ENCODE results near the gene BCL11A.

The BCL11A gene

DNA sequence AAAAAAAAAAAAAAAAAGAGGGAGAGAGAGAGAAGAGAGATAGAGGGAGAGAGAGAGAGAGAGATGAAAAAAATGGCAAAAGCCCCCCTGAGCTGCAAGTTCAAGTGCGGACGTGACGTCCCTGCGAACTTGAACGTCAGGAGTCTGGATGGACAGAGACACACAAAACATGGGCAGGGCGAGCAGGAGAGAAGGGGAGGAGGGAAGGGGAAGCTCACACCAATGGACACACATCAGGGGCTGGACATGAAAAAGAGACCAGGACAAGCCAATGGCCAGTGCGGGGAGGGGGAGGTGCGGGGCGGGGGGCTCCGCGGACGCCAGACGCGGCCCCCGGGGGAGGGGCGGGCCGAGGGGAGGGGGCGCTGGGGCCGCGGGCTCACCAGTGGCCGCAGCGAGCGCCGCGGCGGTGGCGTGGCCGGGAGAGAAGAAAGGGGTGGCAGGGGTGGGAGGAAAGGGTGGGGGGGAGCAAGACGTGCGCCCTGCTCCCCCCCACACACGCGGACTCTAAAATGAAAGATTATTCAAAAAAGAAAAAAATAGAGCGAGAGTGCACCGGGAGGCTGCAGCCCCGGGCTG is at the start of gene BCL11A:
Gene BCL11A (minus strand): TSS at position 160 of the 579 bp plus-strand sequence. CDS start 384 bp downstream, outside the sequence.
- peak; percentile 70 for DNase-seq

DNA sequence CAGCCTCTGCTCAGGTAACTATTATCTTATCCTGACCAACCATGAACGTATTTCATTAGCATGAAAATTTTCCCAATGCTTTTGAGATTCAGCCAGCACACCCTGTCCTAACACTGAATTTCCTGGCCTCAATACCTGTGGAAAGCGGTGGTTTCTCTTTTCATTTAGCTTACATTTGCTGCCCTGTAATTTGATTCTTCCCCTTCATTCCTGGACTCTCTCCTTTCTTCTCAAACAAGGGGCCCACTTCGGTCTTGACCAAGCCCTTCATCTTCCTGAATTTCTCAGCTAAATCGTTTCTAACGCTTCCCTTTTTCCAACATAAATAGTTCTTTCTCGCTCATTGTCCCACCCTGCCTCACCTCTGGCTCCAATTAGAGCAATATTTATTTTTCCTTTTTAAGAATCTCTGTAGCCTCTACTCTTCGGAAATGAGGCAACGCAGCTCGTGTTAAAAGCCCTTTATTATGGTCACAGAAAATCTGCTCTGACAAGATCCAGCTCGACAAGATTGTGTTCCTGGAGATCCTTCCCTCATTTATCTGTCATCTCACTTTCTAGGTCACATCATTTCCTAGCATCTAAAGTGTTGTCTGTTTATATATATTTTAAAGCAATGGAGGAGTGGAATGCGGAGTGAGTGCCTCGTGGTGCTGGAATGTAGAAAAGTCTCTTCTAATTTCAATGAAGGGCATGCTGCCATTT is 49.5 kb upstream of the BCL11A start:
- no peak for DNase-seq

DNA sequence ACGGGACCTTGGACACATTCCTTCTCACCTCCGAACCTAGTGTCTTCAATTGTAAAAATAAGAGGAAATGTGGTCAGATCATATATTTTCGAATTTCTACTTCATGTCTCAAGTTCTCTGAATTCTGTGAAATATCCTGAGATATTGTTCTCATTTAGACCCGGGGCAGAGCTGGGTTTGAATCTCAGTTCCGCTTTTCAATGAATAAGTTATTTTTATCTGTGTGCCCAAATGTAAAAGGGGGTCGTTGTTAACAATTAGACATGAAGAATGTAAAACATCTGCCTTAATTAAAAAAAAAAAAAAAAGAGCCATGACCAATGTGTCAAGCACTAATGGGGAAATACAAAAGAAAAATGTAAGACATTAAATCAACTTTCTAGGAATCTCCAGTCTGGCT is 48.9 kb upstream of the BCL11A start:
- no peak for DNase-seq

DNA sequence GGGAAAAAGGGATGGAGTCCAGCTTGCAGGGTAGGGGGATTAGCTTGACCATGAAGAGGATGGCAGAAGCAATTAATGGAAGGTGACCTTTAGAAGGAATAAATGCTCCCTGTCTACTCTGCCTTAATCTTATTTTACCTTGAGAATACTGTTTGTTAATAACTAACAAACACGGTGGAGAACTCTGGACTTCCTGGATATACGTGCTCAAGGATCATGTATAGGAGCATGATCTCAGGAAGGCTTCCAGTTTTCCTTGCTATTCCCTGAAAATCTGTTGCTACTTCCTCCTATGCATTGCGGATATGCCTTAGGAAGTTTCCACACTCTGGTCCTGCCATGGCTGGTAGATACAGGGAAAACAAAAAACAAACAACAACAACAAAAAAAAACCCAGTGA is 44.8 kb upstream of the BCL11A start:
- DNase-seq, result no peak

DNA sequence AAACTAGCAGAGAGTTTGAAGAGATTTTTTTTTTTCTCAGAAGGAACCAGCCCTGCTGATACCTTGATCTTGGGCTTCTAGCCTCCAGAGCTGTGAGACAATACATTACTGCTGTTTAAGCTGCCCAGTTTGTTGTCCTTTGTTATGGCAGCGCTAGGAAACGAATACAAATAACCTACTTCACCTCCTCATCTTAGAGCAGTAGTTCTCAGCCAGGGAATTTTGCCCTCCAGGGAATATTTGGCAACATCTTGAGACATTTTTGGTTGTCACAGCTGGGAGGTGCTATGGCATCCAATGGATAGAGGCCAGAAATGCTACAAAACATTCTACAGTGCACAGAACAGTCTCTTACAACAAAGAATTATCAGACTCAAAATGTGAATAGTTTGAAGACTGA is 43.9 kb upstream of the BCL11A start:
- no peak for DNase-seq

- DNase-seq, result no peak
Observed at GRCh38 chr2:60596411-60596810, 43.0 kb upstream of the BCL11A start.

DNA sequence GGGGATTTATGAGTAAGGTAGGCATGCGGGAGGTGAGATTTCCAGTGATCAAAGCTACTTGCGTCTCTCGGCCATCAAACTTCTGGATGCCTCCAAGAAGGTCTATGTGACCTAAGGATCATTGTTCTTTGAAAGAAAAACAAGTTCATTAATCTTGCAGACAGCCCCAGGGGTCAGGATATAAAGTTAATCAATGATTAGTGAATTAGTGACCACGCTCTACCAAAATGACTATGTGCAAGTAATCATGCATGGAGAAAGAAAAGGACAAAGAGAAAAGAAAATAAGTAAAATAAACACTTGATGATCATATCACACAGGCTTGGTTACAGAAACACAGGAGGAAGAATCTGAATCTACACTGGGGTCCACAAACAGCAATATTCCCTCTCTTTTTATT is 42.5 kb upstream of the BCL11A start:
- DNase-seq, result no peak

DNA sequence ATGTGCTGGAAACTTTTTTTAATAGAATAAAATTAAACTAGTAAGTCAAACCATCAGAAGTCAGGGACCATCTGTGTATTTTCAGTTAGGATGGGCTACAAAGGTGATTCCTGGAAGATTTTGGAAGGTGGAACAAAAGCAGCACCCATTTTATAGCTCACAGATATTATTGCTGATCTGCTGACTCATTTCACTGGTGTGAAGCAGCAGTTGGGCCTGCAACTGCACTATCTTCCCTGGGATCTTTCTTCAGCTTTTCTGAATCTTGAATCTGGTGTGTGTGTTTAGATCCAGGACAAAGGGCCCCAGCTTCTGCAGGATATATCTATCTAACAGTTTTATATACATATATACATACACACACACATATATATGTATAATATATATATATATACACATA is 35.6 kb upstream of the BCL11A start:
- DNase-seq, result no peak

- DNase-seq, result no peak
Observed at GRCh38 chr2:60586081-60586480, 32.6 kb upstream of the BCL11A start.

GRCh38 chr2:60585276-60585675 is 31.8 kb upstream of the BCL11A start:
- DNase-seq, result no peak

- no peak for DNase-seq
Observed at GRCh38 chr2:60583604-60584003, 30.1 kb upstream of the BCL11A start.

DNA sequence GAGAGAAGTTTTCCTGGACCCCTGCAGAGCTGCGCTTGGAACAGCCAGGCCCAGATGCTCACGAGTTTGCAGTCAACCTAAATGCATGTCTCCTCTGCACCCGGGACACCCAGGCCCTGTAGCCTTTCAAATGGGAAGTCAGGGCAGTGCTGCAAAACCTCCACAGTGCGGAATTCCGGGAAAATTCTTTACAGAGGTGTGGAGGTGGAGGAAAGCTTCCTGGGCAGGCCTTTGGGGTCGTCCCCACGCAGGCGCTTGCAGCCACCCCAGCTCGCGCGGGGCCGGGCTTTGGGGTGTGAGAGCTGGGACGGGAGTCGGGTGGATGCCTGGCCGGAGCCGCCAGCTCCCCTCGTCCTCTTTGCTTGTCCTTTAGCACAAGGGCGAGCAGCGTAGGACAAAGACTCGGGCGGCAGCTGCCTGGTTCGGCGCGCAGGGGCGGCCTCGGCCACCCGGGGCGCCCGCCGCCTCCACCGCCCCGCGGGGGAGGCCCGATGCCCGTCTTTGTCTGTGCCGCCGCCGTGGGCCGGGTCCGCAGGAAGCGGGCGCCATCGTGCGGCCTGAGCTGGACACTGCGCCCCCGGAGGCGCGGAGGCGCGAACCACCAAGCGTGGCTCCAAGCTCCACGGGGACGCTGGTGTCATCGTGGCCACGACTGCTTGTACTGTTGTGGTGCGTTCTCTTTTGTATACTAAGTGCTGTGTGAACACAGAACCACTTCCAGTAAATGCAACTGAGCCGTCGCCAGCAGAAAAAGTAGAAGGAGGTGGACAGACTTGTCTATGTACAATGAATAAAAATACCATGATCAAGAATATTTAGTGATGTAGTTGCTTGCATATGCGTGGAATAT is 28.2 kb upstream of the BCL11A start:
- DNase-seq, result peak; percentile 74

DNA sequence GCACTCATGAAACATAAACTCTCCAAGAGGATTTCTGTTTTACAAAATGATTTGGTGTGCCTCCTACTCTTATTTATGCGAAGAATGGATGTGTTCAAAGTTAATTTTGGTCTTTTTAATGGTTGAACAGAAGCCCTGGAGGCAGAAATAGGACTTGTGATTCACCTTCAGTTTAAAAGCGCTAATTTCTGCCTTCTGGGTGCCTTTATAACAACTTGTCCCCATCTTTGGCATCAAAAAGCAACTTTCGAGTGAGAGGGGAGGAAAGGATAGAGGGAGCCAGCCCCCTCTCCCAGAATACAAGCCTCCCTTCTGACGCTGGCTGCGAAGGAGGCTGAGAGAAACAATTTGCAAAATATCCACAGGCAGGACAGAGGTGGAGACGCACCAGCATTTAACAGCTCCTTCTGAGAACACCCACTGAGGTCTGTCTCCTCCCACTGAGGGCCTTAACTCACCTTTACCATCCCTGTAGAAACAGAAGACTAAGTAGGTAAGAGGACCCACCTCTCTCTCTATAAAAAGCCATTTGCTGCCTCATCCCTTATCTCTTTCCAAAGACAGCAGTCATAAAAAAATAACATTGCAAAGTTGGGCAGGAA is 24.3 kb upstream of the BCL11A start:
- DNase-seq, result no peak

- no peak for DNase-seq
Observed at GRCh38 chr2:60573251-60573650, 19.8 kb upstream of the BCL11A start.

DNA sequence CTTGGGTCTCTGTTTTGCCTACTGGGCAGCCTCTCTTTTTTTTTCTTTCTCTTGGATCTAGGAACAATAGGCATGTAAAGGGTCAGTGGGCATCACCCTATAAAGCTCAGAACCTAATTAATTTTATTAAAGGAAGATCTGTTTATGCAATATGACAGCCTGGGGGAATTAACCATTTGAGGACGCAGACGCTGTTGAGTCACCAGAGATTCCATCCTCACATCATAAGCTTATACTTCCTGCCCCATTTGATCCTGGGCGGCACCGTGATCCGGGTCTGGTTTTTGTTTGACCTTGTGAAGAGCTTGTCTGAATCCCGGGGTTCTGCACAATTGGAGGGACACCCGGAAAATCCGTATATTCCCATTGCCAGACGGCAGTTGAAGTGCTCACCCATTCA is 16.8 kb upstream of the BCL11A start:
- no peak for DNase-seq

GRCh38 chr2:60569680-60570111 is 16.2 kb upstream of the BCL11A start:
- no peak for DNase-seq

GRCh38 chr2:60567919-60568768 is 14.7 kb upstream of the BCL11A start:
- DNase-seq, result no peak

GRCh38 chr2:60567096-60567495 is 13.6 kb upstream of the BCL11A start:
- no peak for DNase-seq

DNA sequence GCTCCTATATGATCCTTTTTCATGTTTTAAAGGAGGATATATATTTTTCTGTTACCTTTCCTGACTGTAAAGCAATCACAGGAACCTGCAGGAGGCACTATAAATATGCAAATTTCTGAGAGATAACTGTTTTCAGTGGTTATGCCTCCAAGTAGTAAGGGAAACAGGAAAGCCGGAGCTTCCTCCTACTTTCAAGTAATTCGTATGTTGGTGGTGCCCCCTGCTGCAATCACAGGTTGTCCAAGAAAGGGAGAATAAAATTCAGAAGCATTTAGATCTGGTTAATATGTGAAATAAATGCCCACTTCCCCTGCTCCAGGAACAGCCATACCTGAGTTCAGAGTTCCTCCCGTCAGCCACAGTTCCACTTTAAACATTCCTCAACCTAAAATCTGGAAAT is 12.0 kb upstream of the BCL11A start:
- no peak for DNase-seq

DNA sequence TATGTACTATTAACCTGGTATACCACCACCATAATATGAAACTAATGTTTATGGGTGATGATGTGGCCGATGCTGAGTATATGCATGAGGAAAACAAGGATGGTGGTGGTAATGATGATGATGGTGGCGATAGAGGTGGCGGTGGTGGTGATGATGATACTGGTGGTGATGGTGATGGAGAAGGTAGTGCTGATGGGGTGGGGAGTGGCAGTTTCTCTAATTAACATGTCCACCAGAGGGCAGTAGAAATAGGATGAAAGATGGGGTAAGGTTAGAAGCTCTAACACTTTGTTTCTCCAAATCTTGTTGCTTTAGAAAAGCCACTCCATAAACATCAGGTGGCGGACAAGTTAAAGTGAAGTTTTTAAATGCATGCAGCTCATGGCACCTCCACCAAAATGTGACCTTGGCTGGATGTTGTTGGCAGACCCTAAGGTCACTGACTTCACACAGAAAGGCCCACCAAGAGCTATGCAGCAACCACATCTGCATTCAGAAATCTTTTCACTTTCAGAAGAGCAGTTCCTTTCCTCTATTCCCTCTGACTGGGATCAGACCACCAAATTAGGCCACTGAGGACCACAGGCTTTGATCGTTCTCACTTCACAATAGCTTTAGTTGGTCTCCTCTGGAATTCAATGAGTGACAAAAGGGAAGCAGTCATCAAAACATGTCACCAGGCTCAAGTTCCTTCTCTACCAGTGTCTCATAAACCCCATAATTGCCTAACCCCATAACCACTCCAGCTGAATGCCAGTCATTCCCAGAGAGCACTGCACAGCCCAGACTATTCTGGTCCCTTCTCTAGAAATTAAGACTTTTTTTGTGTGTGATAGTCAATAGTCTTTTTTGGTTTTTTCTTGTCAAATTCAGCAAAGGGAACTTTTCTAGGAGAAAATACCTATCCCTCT is 7.5 kb upstream of the BCL11A start:
- DNase-seq, result no peak

GRCh38 chr2:60559880-60560279 is 6.4 kb upstream of the BCL11A start:
- no peak for DNase-seq
